ENCODE measurements around the gene OR52I2.

Gene OR52I2

DNA sequence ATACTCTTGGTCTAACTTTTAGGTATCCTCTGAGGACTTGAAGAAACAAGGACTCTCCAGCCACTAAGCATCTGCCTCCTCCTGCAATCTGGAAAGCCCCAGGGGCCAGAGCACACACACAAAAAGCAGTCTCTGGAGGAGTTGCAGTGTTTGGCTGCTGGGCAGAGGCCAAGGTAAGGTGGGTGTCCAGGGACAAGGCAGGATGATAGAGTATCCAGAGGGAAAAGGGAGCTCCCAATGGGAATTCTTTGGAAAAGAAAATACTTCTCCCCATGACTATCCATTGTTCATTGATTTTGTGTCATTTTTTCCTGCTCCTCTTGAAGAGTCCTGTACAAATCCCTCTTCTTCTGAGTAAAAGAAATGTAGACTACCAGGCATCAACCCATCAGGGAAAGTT, at the start of gene OR52I2:
Gene OR52I2, plus strand, starts transcription at position 301 of the 400 bp plus-strand sequence.
- DNase-seq = no peak

DNA sequence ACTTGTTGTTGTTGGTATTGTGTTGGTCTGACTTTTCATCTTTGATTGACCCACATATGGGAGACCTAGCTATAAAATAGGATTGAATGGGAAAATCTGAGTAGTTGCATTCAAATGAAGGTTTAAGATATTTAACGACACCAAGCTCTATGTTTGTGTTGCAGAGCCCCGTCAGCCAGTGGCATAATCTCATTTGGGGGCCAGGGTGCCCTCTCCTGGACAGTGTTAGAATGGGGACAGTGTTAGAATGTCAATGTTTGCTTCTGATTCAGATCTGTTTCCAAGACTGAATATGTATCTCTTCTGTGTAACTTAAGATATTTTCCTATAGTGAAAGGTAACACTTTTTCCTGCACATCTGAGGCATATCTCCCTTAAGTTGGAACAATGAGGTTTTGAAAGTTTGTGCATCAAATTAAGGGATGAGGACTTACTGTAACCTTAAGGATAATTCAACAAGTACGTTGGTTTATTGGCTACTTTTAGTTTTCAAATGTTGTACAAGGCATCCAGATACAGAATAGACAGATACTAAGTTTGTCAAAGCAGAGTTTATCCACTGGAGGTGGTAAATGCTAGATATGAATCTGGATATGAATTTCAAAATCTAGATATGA, 41.8 kb upstream of the OR52I2 start:
- DNase-seq = no peak

DNA sequence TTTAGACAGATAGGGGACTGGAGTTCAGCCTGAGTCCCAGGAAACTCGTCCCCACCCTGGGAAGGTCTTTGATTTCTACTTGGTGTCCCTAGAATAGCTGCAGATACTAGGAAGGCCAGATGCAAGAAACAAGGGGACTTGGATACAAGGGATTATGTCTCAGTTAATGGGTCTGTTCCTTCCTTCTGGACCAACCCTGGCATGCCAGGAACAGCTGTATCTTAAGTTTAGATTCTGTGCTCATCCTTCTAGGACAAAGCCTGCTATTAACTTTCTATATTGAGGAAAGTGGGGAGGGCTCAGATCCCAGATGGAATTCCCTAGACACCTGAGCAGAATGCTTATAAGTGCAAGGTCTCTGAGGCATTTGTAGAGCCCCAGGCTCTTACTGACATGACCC, 40.5 kb upstream of the OR52I2 start:
- DNase-seq = no peak

DNA sequence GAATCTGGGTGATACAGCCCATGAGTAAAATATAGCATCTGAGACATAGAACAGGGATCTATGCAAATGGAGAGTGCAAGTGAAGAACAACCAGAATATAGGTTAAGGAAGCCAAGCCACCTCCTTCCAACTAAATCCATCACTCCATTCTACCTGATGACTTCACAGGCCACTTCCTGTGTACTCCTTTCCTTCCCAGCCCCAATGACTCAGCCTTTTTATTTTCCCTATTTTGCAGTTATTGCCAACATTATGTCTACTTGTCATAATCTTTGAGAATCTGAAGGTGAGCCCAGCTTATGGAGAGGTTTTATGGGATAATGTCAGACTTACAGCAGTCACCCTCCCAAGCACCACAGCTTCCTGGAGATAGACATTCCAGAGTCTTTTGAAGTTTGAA, 38.0 kb upstream of the OR52I2 start:
- no peak for DNase-seq

DNA sequence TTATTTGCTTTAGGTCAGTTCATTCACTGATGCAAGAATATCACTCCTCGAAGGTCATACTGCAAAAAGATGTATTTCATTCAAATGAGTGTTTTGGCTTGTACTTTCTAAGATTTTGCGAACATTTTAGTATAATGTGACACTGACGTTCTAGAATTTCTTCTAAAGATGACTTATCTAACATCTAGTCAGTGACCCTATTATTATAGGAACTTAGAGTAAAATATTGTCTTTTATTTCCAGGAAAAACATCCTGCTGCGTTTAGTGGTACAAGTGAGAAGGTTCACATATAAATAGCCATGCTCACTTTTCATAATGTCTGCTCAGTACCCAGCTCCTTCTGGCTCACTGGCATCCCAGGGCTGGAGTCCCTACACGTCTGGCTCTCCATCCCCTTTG, 36.7 kb upstream of the OR52I2 start, which contains the start of gene OR52M1:
Gene OR52M1, plus strand, starts transcription at position 301 of the 400 bp plus-strand sequence. Its CDS starts 0 bp downstream, at position 301.
- DNase-seq = no peak

DNA sequence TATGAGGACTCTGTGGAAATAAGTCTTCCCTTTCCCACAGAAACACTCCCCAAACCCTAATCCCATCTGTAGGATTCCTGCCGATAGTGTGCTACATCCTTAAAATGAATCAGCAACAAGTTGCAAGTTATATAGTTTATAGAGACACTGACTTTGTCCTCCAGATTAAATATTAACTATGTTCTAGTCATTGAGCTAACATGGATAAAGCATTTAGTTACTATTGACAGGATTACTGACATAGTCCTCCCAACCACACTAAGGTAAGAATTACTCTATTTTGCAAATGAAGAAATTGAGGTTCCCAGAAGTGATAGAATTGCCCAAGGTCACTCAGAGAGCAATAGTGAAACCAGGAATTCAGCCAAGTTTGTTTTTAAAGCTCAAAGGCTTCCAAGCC, 34.7 kb upstream of the OR52I2 start:
- DNase-seq = no peak

DNA sequence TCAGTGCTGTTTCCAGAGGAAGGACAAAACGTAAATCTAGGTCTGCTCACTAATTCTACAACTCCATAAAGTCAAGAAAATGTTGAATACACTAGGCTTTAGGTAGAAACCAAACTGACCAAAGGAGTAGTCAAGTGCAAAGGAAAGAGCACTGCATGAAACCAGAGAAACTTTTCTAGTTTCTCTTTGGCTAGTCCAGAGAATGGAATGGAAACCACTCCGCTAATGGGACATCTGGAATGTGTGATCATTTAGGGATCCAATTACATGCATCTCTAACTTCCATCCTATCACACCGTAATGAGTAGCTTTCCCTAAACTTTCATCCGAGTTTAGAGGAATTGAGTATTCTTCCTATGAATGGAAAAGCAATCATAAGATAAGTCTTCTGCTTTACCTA, 34.1 kb upstream of the OR52I2 start:
- DNase-seq = no peak

DNA sequence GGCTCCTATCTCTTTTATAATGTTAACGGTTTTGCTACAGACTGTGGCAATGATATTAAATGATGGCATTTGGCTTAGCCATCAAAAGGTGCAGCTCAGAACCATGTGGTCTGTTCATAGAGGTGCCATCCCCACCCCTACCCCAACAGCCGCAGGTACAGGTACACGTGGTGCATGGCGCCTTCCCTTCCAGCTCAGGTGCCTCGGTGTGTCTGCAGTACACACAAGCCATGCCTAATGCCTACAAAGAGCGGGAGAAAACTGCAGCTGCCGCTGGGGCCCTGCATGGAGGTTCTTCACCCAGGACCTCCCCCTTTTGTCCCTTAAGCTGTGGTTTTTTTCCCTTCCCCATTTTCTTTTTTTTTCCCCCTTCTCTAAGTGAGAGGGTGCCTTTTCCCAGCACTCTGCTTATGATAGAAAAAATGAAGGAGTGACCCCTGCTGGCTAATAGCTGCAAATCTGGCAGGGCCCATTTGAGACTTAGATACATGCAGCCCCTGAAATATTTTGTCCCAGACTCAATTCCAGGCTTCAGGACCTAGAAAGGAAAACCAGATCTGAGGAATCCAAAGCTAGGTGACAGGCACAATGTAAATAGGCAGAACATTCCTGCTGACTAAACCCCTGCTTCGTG, 30.1 kb upstream of the OR52I2 start:
- no peak for DNase-seq

DNA sequence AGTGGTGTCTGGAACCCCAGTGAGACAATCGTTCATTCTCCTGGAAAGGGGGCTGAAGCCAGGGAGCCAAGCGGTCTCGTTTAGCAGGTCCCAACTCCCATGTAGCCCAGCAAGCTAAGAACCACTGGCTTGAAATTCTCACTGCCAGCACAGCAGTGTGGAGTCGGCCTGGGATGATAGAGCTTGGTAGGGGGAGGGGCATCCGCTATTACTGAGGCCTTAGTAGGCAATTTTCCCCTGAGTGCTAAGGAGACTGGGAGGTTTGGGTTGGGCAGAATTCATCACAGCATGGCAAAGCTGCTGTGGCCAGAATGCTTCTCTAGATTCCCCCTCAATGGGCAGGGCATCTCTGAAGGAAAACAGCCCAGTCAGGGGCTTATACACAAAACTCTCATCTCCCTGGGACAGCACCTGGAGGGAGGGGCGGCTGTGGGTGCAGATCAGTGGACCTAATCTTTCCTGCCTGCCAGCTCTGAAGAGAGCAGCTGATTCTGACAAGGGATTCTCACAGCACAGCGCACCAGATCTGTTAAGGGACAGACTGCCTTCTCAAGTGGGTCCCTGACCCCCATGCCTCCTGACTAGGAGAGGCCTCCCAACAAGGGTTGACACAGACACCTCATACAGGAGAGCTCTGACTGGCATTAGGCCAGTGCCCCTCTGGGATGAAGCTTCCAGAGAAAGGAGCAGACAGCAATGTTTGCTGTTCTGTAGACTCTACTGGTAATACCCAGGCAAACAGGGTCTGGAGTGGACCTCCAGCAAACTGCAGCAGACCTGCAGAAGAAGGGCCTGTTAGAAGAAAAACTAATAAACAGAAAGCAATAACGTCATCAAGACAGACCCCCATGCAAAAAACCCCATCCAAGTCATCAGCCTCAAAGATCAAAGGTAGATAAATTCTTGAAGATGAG, 21.8 kb upstream of the OR52I2 start:
- no peak for DNase-seq

DNA sequence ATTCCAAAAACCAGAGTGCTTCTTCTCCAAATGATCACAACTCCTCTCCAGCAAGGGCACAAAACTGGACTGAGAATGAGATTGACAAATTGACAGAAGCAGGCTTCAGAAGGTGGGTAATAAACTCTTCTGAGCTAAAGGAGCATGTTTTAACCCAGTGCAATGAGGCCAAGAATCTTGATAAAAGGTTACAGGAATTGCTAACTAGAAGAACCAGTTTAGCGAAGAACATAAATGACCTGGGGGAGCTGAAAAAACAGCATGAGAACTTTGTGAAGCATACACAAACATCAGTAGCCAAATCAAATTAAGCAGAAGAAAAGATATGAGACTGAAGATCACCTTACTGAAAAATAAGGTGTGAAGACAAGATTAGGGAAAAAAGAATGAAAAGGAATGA, 21.1 kb upstream of the OR52I2 start:
- no peak for DNase-seq

DNA sequence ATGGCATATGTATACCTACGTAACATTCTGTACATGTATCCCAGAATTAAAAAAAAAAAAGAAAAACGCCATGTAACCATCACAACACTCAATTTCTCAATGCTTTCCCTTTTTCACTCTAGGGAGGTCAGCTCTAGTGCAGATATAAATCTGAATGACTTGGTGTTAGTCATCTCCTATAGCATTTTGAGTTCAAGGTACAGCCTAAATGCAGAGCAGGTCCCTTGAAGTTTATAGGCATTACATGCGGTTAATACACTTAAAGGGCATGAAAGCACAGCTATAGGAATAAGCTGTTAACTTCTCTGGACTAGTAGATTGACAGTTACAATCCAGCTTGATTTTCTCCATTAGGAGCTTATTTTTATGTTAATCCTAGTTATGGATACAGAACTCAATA, 16.2 kb upstream of the OR52I2 start:
- DNase-seq = no peak

DNA sequence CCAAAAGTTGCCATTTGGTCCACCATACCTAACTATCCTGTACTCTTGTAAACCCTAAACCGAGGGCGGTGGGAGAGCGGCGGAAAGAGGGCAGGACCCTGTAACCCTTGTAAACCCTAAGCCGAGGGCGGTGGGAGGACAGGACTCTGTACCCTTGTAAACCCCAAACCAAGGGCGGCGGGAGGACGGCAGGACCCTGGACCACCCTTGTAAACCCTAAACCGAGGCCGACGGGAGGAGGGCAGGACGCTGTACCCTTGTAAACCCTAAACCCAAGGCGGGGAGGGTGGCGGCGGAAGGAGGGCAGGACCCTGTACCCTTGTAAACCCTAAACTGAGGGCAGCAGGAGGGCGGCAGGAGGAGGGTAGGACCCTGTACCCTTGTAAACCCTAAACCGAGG, 12.5 kb upstream of the OR52I2 start:
- DNase-seq = no peak

DNA sequence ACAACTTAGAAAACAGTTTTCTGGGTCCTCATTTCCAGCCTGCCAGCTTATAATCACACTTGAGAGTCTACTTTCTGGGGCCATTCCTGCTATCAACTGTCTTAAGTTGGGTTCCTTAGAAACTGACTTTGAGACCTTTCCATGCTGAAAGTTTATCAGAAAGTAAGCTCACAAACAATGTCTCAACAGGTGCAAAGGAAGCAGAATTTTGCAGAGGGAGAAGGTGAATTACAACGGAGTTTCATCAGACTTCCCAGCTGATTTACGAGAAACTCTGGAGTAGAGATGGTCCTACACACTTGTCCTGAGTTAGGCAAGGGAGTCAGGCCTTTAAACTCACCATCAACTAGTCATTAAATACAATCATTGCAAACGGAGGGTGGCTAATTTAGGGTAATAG, 4.7 kb upstream of the OR52I2 start:
- DNase-seq = no peak

DNA sequence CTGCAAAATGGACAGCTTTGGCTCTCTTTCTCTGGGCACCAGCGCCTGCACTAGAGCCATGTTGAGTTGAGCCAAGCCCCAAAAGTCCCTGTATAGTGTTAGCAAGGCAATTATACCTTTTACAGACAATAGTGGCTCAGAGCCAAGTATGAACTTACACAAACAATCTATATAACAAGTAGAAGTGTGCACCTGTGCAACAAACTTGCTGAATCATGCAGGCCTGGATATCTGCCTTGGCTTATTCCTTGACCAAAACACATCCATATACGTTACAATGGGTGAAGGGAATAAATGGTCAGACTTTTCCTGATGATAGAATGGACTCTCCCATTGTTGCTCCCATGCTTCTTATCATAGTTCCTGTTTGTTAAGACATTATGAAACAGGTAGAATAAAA, 3.8 kb upstream of the OR52I2 start:
- no peak for DNase-seq

DNA sequence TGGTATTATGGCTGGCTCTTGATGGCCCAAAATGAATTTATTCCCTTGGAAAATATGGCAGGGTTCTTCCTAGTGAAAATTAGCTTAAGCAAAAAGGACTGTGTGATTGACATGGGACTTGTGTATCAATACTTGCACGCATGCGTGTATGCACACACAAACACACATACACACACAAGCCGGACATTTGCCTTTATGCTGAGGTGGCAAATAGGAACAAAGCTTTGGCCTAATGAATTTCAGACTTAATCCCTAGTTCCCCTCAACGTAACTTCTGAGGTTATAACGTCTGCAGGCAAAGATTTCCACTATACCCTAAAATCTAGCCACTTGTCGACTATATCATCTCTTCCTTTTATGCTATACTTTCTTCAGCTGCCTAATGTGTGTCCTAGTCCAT, 2.9 kb upstream of the OR52I2 start:
- DNase-seq = no peak

DNA sequence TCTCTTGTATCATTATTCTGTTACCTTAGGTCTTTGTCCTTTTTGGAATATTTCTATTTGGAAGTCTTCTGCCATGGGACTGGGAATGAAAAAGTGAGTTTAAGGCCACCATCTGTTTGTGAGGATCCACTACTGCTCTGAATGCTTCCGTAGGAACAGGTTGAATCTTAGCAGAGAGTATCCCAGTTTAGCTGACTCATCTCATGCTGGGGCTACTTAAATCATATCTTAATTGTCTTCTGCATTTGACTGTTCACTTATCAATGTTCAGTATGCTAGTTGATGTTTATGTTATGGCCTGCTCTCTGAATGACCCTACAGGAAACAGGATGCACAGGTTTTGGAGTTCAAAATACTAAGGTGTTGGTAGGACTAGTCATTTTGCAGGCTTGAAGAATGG, 1.4 kb upstream of the OR52I2 start:
- DNase-seq = no peak

DNA sequence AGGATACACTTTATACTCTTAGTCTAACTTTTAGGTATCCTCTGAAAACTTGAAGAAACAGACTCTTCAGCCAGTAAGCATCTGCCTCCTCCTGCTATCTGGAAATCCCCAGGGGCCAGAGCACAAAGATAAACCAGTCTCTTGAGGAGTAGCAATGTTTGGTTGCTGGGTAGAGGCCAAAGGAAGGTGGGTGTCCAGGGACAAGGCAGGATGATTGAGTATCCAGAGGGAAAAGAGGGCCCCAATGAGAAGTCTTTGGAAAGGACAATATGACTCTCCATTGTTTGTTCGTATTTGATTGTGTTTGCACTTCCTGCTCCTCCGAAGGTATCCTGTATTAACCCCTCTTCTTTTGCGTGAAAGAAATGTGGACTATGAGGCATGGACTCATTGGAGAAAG, 7.5 kb downstream of the OR52I2 start:
- no peak for DNase-seq

DNA sequence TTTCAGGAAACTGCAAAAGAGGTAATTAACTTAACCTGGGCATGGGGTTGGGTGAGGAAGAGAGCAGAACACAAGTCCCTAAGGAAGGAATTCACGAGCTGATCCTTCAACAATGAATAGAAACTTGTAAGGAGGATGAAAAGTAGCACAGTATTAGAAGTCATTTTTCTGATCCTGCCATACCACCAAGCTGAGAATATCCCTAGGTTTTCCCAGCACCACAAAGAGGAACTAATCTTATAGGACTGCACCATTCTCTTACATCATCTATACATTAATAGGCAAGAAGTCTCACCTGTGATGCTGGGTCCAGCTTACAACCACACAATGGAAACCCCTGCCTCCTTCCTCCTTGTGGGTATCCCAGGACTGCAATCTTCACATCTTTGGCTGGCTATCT, 12.2 kb downstream of the OR52I2 start, which contains the start of gene OR52I1:
Gene OR52I1, plus strand, starts transcription at position 301 of the 400 bp plus-strand sequence. Its CDS starts 0 bp downstream, at position 301.
- DNase-seq = no peak

DNA sequence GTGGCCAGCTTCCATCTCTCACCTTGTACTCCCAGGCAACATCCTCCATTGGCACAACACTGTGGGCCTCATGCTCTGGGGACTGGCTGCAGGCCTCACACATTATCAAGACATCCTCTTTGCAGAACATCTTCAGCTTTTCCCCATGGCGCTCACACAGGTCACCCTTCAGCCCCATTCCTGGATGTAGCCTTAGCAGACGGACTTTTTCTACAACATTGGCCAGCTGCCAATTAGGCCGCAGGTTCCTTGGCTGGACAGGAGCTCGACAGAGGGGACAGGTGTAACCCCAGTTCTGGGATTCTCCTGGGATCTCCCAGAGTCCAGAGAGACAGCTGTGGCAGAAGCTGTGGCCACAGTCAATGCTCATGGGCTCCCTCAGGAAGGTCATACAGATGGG, 23.5 kb downstream of the OR52I2 start:
- no peak for DNase-seq

DNA sequence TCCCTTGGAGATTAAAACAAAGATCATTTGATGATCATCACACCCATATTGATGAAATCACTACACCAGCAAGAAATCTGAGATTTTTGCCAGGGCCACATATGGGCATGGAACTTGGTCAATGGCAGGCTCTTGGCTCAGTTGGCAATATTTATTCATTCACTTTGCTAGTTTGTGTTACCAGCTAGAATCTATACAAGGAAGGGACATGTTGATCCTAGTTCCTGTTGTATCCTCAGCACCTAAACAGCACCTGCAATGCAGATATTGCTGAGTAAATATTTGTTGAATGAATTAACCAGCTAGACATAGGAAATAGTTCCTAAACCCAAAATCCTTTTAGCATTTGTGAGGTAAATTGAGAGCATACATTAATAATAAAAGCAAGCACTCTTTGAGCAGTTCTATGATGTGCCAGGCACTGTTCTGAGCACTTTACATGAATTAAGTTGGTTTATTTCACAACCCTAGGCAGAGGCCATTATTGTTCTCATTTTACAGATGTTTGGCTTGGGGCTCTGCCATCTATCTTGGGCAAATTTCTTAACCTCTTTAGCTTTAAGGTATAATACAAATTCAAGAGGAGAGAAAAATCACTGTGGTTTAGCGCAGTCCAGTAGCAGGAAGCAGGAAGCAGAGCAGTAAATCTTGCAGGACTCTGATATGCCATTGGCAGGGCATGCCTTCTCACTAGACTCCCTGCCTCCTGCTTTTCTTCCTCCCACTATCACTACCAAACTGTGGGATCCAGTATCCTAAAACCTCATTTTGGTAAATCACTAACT, 24.9 kb downstream of the OR52I2 start:
- no peak for DNase-seq

DNA sequence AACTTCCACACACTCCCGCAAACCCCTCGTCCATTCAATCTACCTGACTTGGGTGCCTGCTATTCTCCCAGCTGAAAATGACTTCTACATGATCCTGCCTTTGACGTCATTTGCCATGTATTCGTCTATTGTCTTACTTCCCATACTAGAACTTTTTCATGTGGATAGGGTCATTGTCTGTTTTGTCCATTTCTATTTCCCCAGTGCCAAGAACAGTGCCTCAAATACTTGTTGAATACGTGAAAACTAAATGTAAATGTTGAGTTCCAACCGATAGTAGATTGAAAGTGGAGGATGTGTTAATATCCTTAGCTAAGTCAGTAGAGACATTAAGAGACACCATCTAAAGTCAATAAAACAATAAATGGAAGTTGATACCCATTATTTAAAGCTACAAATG, 25.6 kb downstream of the OR52I2 start:
- no peak for DNase-seq

DNA sequence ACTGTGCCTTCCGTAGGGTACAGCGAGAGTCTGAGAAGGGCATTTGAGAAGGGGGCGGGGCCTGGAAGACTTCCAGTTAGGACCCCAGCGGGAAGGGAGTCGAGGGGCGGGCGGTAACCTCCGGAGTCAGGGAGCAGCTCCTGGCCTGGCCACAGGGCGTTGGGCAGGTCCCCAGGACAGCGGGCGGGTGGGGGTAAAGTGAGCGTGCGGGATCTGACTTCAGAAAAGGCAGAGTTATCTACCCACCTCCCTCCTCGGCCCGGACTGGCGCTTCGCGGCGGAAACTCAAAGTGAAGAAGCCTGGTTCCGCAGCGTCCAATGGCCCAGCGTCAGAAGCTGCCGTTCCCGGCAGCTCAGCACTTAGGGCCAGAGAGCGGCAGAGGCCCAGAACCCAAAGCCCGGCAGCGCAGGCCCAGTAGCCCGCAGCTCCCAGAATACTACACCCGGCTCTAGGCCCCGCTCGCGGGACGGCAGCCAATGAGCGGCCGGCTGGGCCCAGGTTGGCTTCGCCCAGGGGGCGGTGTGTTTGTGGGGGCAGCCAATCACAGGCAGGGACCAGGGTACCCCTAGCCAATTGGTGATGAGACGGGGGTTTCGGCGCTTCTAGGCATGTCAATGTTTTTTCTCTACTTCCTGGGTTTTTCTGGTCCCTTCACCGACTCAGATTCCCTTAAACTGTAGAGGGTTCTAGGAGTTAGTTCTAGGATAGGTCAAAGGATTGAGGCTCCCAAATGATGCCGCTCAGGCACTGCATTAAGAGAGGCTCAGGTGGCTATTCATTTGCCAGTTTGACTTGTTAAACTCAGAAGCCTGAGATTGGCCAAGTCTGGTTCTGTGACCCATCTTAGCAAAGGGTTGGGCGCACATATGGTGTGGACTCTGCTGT, 26.5 kb downstream of the OR52I2 start, which contains the start of gene TRIM68:
Gene TRIM68, minus strand, starts transcription at position 451 of the 886 bp plus-strand sequence. CDS start 2,727 bp downstream, outside the sequence.
- DNase-seq = peak; percentile 90

All from COR-L47 (cell line).